Islet precursor cell (in vitro differentiated cells): Measurements from ENCODE around the gene RAB41.
"Not testable (repeated sequence)": the region's sequence is repeated elsewhere in the genome, so short reads cannot be mapped to it uniquely, and the experiment has no call there.

Experiments
- DNase-seq: peaks from one replicate; pipeline ENCODE4 v3.0.0-alpha.2; 2018

The RAB41 gene

GRCh38 chrX:70292788-70293187, 10.8 kb downstream of the RAB41 start:
- no peak for DNase-seq

GRCh38 chrX:70293621-70294020, 11.6 kb downstream of the RAB41 start:
- no peak for DNase-seq

- no peak for DNase-seq
These were observed 19.7 kb downstream of the RAB41 start for GRCh38 chrX:70301716-70302115.

- DNase-seq = no peak
These were observed 31.5 kb downstream of the RAB41 start for GRCh38 chrX:70313503-70313902.

DNA sequence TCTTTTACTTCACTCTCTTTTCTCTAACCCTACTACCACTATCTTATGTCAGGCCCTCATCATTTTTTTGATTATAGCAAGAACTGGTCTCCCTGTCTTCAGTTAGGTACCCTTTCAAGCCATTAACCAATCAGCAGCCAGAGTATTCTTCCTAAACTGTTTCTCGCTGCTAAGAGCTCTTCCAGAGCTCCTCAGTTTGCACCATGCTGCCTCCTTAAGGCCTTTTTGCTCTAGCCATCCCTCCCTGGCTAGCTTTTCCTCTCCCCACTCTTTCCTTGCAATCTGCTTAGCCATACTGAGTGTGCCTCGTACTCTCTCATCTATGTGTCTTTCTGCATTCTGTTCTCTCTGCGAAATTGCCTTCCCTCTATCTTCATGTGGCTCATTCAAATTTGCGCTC, 40.8 kb downstream of the RAB41 start:
- DNase-seq = no peak

GRCh38 chrX:70323628-70324027, 41.7 kb downstream of the RAB41 start:
- DNase-seq = not testable (repeated sequence)

DNA sequence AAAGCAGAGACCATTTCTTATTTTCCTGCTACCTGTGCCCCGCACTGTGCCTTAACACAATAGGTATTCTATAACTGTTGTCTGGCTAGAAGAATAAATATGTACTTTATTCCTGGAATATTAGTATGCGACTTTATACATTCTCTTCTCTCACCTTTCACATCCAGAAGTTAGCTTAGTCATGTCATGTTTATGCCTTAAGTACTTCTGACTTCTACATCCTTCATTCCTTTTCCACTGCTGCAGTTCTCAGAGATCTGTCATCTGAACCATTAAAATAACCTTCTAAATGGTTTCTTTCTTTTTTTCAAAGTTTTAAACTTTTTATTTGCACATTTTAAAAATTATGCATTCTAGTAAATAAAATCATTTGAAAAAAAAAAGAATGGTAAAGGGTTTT, 42.4 kb downstream of the RAB41 start:
- DNase-seq = no peak

DNA sequence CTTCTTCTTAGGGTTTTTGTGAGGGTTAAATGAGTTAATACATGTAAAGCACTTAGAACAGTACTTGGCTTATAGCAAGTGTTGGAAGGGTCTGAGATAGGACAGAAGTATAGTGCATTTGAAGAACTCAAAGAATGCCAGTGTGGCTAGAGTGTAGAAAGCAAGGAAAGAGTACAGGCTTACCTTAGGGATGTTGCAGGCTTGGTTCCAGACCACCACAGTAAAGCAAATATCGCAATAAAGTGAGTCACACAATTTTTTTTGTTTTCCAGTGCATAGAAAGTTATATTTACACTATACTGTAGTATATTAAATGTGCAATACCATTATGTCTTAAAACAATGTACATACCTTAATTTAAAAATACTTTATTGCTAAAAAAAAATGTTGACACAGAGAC, 49.2 kb downstream of the RAB41 start:
- DNase-seq = no peak

DNA sequence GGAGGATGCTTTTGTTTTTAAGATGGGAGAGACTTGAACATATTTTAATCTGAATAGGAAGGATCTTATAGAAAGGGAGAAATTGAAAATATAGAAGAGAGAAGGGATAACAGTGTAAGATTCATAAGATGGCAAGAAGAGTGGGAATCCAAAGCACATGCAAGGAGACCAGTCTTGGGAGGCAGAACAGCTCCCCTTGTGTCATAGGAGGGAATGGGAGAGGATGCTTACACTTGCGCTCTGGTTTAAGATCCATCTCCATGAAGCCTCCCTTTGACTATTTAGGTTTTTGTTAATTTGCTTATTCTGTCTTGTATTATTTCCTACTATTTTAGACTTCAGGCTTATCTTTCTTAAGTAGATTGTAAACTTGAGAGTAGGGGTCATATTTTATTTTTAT, 50.6 kb downstream of the RAB41 start:
- no peak for DNase-seq
